ENCODE data around the gene DHX57.
"Not testable (repeated sequence)": the region's sequence is repeated elsewhere in the genome, so short reads cannot be mapped to it uniquely, and the experiment has no call there.

The DHX57 gene

GRCh38 chr2:38794235-38794946 lies 81.3 kb downstream of the DHX57 start:
- DNase-seq: no peak

GRCh38 chr2:38793511-38793910 lies 82.2 kb downstream of the DHX57 start:
- no peak for DNase-seq

- DNase-seq: no peak
These were observed 83.0 kb downstream of the DHX57 start for GRCh38 chr2:38792751-38793150.

GRCh38 chr2:38792321-38792720 lies 83.4 kb downstream of the DHX57 start:
- DNase-seq: not testable (repeated sequence)

- DNase-seq: no peak
These were observed 84.0 kb downstream of the DHX57 start for GRCh38 chr2:38791744-38792143.

GRCh38 chr2:38789691-38790090 lies 86.0 kb downstream of the DHX57 start:
- DNase-seq: no peak

GRCh38 chr2:38788306-38788705 lies 87.4 kb downstream of the DHX57 start:
- no peak for DNase-seq

- no peak for DNase-seq
These were observed 92.1 kb downstream of the DHX57 start for GRCh38 chr2:38783586-38783985.

GRCh38 chr2:38778687-38779082 lies 97.0 kb downstream of the DHX57 start:
- no peak for DNase-seq

GRCh38 chr2:38776531-38776930 lies 99.2 kb downstream of the DHX57 start:
- no peak for DNase-seq

- no peak for DNase-seq
These were observed 99.9 kb downstream of the DHX57 start for GRCh38 chr2:38775921-38776225.

- DNase-seq: no peak
These were observed 100.4 kb downstream of the DHX57 start for GRCh38 chr2:38775097-38775920.

GRCh38 chr2:38771632-38772031 lies 104.1 kb downstream of the DHX57 start:
- DNase-seq: no peak

- no peak for DNase-seq
These were observed 110.2 kb downstream of the DHX57 start for GRCh38 chr2:38765551-38765950.

- DNase-seq: no peak
These were observed 110.6 kb downstream of the DHX57 start for GRCh38 chr2:38765149-38765548.

- DNase-seq: no peak
These were observed 112.0 kb downstream of the DHX57 start for GRCh38 chr2:38763728-38764127.

GRCh38 chr2:38763228-38763627 lies 112.5 kb downstream of the DHX57 start:
- DNase-seq: no peak

- DNase-seq: not testable (repeated sequence)
These were observed 119.8 kb downstream of the DHX57 start for GRCh38 chr2:38755891-38756290.

- no peak for DNase-seq
These were observed 121.2 kb downstream of the DHX57 start for GRCh38 chr2:38754506-38754905.

- no peak for DNase-seq
These were observed 121.7 kb downstream of the DHX57 start for GRCh38 chr2:38754049-38754448.

- no peak for DNase-seq
These were observed 123.9 kb downstream of the DHX57 start for GRCh38 chr2:38751596-38752410.

- peak; percentile 100 for DNase-seq
These were observed 124.7 kb downstream of the DHX57 start, which contains the start of gene SRSF7 for GRCh38 chr2:38750891-38751595. SRSF7 (minus strand) TSS chr2:38751361; CDS start chr2:38751256, 105 bp downstream.

Data from right forelimb (tissue), 1 donor.